HG02588 (cell line): ENCODE measurements around the gene HECW1.
"Not testable (repeated sequence)": the region's sequence is repeated elsewhere in the genome, so short reads cannot be mapped to it uniquely, and the experiment has no call there.

ENCODE experiments used
- ATAC-seq: cut with Tn5 transposase; IDR thresholded peaks from one replicate; pipeline ENCODE4 v1.9.1; 2021; ENCODE audit warnings: mild to moderate bottlenecking, moderate library complexity; ENCODE audit not compliant: unreplicated experiment

HECW1 gene

GRCh38 chr7:43112459-43112940, at the start of gene HECW1:
Gene HECW1 (plus strand): TSS chr7:43112647. CDS start chr7:43243906, 131,259 bp downstream.
- no peak for ATAC-seq

- ATAC-seq: no peak
These were observed 40.8 kb upstream of the HECW1 start for GRCh38 chr7:43071604-43072003.

GRCh38 chr7:43072530-43072929, 39.9 kb upstream of the HECW1 start:
- no peak for ATAC-seq

GRCh38 chr7:43073811-43074210, 38.6 kb upstream of the HECW1 start:
- ATAC-seq: not testable (repeated sequence)

GRCh38 chr7:43076189-43076605, 36.2 kb upstream of the HECW1 start:
- peak; percentile 66 for ATAC-seq

- ATAC-seq: no peak
These were observed 35.8 kb upstream of the HECW1 start for GRCh38 chr7:43076606-43077005.

GRCh38 chr7:43077285-43077684, 35.2 kb upstream of the HECW1 start:
- no peak for ATAC-seq

GRCh38 chr7:43077732-43078391, 34.6 kb upstream of the HECW1 start:
- ATAC-seq: no peak

- ATAC-seq: no peak
These were observed 33.7 kb upstream of the HECW1 start for GRCh38 chr7:43078794-43079193.

- no peak for ATAC-seq
These were observed 30.8 kb upstream of the HECW1 start for GRCh38 chr7:43081603-43082002.

GRCh38 chr7:43083106-43083505, 29.3 kb upstream of the HECW1 start:
- no peak for ATAC-seq

GRCh38 chr7:43085017-43085416, 27.4 kb upstream of the HECW1 start:
- ATAC-seq: no peak

- ATAC-seq: no peak
These were observed 26.5 kb upstream of the HECW1 start for GRCh38 chr7:43085992-43086391.

- no peak for ATAC-seq
These were observed 19.6 kb upstream of the HECW1 start for GRCh38 chr7:43092819-43093218.

GRCh38 chr7:43096875-43097274, 15.6 kb upstream of the HECW1 start:
- no peak for ATAC-seq

- no peak for ATAC-seq
These were observed 12.7 kb upstream of the HECW1 start for GRCh38 chr7:43099750-43100149.

GRCh38 chr7:43104874-43105520, 7.5 kb upstream of the HECW1 start:
- ATAC-seq: no peak

- no peak for ATAC-seq
These were observed 6.8 kb upstream of the HECW1 start for GRCh38 chr7:43105521-43106120.

GRCh38 chr7:43108255-43109011, 4.0 kb upstream of the HECW1 start:
- peak; percentile 96 for ATAC-seq

- no peak for ATAC-seq
These were observed 1.5 kb upstream of the HECW1 start for GRCh38 chr7:43110791-43111535.
